Fibroblast of pulmonary artery (primary cell): ENCODE results near the gene KDM4C.

ENCODE experiments used
- DNase-seq: peaks from one replicate; pipeline ENCODE4 v3.0.0-alpha.2; 2010; ENCODE audit warnings: low read depth
- H3K4me3 ChIP-seq: replicated peaks from 2 replicates; pipeline ENCODE4 v1.5.1; 2011; ENCODE audit warnings: low read depth, mild to moderate bottlenecking, control low read depth, low read length, moderate library complexity
- TF ChIP-seq, protein P1 (sequence below): IDR thresholded peaks from 2 replicates; pipeline ENCODE4 v1.5.1; 2011; ENCODE audit warnings: mild to moderate bottlenecking, control low read depth, low read length, inconsistent platforms; ENCODE audit errors: missing control alignments

KDM4C gene

DNA sequence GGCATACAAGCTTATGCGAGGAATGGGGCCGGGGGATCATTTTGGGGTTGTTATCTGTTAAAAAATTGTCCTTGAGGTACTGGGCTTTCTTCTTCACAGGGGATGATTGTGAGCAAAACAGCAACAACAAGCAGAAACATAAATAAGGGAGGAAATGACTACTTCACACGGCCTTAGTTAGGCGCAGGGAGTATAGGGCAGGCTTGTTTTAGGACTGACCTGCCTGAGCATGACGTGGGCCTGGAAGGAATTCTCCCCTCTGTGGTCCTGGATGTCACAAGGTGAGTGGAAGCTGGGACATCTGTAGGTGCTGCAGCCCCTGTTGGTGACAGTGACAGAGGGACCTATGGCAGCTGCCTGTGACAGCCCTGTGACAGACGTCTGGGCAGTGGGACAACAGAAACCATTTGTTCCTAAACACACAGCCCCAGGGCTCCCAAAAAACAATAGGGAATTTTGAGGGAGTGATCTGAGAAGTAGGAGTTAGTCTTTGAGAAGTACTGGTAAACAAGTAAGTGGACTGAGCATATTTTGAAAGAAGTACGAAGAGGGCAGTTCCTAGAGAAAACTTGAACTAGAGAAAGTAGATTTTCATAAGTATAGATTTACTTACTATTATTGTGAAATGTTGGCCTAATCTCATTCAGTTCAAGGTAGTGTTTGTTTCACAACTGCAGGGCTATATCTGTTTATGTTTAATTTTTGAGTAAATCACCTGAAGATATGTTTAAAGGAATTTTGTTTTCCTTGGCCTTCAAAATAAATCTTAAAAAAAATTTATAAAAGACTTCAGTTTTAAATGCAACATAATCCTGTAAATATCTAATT is 113.1 kb downstream of the KDM4C start:
- TF ChIP-seq, protein P1, sequence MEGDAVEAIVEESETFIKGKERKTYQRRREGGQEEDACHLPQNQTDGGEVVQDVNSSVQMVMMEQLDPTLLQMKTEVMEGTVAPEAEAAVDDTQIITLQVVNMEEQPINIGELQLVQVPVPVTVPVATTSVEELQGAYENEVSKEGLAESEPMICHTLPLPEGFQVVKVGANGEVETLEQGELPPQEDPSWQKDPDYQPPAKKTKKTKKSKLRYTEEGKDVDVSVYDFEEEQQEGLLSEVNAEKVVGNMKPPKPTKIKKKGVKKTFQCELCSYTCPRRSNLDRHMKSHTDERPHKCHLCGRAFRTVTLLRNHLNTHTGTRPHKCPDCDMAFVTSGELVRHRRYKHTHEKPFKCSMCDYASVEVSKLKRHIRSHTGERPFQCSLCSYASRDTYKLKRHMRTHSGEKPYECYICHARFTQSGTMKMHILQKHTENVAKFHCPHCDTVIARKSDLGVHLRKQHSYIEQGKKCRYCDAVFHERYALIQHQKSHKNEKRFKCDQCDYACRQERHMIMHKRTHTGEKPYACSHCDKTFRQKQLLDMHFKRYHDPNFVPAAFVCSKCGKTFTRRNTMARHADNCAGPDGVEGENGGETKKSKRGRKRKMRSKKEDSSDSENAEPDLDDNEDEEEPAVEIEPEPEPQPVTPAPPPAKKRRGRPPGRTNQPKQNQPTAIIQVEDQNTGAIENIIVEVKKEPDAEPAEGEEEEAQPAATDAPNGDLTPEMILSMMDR: no peak
- DNase-seq: no peak
- H3K4me3 ChIP-seq: no peak overlapping the region

DNA sequence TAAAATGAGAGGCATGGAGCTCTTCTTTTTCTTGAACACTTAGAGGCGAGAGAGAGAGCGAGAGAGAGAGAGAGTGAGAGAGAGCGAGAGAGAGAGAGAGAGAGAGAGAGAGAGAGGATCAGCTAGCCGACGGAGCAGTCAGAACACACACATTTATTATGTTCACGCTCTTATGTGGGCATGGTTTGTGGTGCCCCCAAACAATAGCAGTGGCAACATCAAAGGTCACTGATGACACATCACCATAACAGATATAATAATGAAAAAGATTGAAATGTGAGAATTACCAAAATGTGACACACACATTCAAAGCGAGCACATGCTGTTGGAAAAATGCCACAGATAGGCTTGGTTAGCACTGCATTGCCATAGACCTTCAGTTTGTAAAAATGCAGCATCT is 116.1 kb downstream of the KDM4C start:
- TF ChIP-seq, protein P1: no peak
- no peak overlapping the region for H3K4me3 ChIP-seq
- peak; percentile 71 for DNase-seq

- no peak for DNase-seq
- TF ChIP-seq, protein P1: no peak
- no peak overlapping the region for H3K4me3 ChIP-seq
Observed at GRCh38 chr9:6876195-6876894, 118.6 kb downstream of the KDM4C start.

- no peak overlapping the region for H3K4me3 ChIP-seq
- TF ChIP-seq, protein P1: no peak
- peak; percentile 71 for DNase-seq
Observed at GRCh38 chr9:6877671-6878161, 119.9 kb downstream of the KDM4C start.

DNA sequence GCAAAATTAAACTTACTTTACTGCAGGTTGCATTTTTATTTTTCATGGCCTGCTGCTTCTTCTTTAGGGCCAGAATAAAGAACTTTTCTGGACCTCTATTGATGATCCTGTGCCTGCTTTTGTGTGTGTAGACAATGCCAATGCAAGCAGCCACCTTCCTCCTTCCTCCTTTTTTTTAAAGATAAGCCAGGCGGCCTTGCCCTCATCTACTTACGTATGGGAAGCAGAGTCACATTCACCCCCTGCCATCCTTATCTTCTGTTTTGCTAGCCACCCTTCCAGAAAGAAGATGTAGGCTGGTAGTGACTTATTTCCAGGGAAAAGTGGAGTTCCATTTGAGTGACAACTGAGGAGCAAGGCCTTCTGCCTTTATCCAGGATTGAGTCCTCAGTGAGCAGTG is 122.9 kb downstream of the KDM4C start:
- no peak overlapping the region for H3K4me3 ChIP-seq
- DNase-seq: no peak
- TF ChIP-seq, protein P1: no peak

- H3K4me3 ChIP-seq: no peak overlapping the region
- TF ChIP-seq, protein P1: no peak
- no peak for DNase-seq
Observed at GRCh38 chr9:6884101-6884500, 126.3 kb downstream of the KDM4C start.
